GM19468 (cell line): ENCODE measurements around the gene MSLN.

ENCODE experiments used
- ATAC-seq: cut with Tn5 transposase; IDR thresholded peaks from one replicate; pipeline ENCODE4 v1.9.1; 2021; ENCODE audit warnings: mild to moderate bottlenecking, moderate library complexity, moderate number of reproducible peaks; ENCODE audit not compliant: unreplicated experiment; ENCODE audit errors: extremely low read depth

The MSLN gene

GRCh38 chr16:787978-788398 is 27.5 kb downstream of the MSLN start, which contains the start of gene RPUSD1:
TSS of gene RPUSD1 (minus strand) at chr16:788381. CDS start at chr16:787737, 644 bp downstream.
- no peak for ATAC-seq

GRCh38 chr16:788399-789126 is 28.0 kb downstream of the MSLN start, which contains the start of gene CHTF18:
TSS of gene CHTF18 (plus strand) at chr16:788620. CDS start at chr16:788685, 65 bp downstream.
- ATAC-seq, result peak; percentile 68

- ATAC-seq, result no peak
Measured at GRCh38 chr16:789191-789850, 28.8 kb downstream of the MSLN start.

DNA sequence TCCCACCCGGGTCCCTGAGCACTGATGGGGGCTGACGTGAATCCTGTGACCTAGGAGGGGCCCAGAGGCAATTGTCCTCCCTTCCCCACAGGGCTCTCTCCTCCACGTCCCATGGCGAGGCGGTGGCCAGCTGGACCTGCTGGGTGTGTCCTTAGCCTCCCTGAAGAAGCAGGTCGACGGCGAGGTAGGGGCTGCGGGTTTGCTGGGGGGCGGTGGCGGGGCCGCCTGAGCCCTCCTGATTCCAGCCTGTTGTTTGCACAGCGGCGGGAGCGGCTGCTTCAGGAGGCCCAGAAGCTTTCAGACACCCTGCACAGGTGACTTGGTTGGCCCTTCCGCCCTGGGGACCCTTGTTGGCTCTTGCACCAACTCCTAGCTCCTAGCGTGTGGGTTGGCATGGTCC is 29.6 kb downstream of the MSLN start:
- no peak for ATAC-seq

GRCh38 chr16:791131-791530 is 30.6 kb downstream of the MSLN start:
- no peak for ATAC-seq

- no peak for ATAC-seq
Measured at GRCh38 chr16:792221-792995, 31.9 kb downstream of the MSLN start.

DNA sequence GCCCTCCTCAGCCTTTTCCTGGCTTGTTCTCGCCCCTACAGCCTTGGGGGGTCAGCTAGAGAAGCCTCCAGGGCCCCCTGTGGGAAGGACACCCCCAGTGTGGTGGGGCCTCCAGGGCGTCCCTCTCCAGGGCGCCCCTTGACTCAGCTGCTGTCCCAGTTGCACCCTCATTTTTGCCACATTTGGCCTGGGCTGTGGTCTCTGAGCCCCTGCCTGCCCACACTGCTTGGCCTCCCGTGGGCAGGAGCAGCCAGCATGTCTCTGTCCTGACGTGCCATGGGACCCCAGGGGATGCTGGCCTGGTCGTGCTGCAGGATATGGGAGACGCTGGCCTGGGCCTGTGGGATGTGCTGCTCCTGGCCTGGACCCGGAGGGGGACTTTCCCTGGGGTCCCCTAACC is 32.9 kb downstream of the MSLN start:
- ATAC-seq, result no peak

DNA sequence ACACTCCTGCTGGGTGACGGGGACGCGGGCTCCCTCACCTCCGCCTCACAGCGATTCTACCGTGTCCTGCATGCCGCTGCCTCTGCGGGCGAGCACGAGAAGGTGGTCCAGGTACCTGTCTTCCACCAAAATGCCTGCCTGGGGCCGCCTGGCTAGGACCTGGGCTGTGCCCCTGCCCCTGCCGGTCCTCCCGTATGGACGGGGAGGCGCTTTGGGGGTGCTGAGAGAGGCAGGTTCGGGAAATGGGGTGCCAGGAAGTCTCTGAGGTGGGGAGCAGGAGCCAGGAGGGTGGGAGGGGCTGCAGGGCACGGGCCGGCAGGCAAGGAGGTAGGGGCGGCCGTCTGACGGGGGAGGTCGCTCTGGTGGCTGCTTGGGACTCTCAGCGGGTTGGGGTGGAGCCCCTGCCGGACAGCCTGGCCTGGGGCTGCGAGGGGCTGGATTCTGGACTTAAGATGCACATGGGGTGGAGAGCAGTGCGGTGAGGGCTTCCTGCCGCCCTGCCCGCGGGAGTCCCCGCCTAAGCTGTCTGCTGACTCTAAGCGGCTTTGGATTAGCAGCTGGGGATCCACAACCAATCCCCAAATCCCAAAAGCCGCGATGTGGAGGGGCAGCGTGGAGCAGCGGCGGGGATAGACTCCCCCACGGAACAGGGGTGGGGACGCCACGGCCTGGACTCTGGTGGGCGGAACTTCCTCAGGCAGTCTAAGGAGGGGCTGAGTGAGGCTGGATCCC is 33.7 kb downstream of the MSLN start:
- no peak for ATAC-seq

DNA sequence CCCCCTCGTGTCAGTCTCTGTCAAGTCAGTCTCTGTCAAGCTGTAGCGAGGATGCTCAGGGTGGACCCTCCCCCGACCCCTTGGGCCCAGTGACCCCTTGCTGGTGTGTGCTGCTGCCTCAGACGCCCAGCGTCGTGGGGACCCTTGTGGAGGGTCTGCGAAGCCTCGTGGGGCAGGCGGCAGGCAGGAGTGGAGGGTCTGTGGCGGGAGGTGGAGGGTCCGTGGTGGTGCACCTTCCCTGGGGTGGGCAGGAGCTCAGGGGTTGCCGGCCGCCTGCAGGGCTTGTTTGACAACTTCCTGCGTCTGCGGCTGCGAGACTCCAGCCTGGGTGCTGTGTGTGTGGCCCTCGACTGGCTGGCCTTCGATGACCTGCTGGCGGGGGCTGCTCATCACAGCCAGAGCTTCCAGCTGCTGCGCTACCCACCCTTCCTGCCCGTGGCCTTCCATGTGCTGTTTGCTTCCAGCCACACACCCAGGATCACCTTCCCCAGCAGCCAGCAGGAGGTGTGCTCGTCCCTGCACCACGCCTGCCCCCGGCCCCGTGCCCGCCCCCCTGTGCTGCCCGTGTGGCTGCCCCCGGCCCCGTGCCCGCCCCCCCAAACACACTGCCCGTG is 34.4 kb downstream of the MSLN start:
- ATAC-seq, result no peak

DNA sequence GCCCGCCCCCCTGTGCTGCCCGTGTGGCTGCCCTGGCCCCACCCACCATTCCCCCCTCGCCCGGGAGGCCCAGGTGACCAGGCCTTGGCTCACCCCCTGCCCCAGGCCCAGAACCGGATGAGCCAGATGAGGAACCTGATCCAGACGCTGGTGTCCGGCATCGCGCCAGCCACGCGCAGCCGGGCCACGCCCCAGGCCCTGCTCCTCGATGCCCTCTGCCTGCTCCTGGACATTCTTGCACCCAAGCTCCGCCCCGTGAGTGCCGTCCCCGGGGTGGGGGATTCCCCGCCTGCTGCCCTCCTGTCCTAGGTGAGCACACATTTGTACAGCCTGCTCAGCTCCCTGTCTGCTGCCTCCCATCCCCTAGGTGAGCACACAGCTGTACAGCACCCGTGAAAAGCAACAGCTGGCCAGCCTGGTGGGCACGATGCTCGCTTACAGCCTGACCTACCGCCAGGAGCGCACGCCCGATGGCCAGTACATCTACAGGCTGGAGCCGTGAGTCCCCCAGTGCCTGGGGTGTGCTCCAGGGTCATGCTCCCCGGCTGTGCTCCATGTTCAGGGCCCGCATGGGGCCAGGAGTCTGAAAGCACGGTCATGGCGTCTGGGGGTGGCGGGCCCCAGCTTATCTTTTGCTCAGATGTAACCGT is 35.2 kb downstream of the MSLN start:
- ATAC-seq, result no peak

DNA sequence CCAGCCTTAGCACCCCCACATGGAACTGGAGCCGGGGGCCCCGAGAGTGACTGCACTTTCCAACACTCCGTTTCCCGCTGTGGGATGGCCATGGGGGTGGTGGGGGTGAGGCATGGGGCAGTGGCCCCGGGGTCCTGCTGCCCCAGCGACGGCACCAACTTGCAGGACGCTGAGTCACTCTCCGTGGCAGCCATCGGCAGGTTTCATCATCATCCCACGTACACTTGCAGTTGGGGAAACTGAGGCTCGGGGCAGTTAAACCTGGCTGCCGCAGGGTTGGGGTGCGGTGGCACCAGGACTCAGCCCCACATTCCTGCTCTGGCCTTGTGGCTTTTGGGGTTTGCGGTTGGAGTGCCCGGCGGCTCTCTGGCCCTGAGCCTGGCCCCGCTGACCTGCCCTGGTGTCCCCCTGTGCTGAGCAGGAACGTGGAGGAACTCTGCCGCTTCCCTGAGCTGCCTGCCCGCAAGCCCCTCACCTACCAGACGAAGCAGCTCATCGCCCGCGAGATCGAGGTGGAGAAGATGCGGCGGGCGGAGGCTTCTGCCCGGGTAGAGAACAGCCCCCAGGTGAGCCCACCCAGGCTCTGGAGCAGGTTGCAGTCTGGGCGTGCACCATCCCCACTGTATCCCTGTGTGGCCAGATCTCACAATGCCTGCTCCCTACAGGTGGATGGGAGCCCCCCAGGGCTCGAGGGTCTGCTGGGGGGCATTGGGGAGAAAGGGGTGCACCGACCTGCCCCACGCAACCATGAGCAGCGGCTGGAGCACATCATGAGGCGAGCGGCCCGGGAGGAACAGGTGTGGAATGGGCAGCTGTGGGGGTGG is 36.0 kb downstream of the MSLN start:
- no peak for ATAC-seq

- ATAC-seq, result no peak
Measured at GRCh38 chr16:797120-797420, 36.5 kb downstream of the MSLN start.

DNA sequence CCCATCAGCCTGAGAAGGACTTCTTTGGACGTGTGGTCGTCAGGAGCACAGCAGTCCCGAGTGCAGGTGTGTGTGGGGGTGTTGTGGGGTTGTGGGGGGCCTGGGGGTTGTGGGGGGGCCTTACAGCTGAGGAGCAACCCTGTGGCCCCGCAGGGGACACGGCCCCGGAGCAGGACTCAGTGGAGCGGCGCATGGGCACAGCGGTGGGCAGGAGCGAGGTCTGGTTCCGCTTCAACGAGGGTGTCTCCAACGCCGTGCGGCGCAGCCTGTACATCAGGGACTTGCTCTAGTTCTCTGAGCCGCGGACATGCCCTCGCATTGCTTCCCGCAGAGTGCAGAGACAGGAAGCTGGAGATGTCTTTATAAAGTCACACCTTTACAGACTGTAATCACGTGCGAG is 37.2 kb downstream of the MSLN start:
- no peak for ATAC-seq

DNA sequence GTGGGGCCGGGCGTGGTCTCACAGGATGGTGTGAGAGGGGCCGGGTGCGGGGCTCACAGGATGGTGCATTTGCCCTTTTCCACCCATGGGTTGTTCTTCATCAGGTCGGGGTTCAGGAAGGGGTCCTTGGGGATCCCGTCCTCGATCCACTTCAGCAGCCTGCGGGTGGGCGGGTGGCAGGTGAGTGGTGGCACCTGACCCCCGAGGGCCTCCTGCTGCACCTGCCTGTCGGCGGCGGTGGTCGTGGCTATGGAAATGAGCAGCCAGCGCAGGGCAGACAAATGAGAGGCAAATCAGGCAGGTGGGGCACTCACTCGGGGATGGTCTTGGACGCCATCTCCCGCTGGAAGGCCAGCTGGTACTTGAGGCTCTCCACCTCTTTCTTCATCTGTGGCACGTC is 38.1 kb downstream of the MSLN start:
- ATAC-seq, result no peak

- ATAC-seq, result no peak
Measured at GRCh38 chr16:799111-799947, 38.8 kb downstream of the MSLN start.

GRCh38 chr16:799948-800833 is 39.7 kb downstream of the MSLN start, which contains the start of gene GNG13:
TSS of gene GNG13 (minus strand) at chr16:800734. CDS start at chr16:799077, 1,657 bp downstream.
- ATAC-seq, result no peak
